HG02642 (cell line): Measurements from ENCODE around the gene RELCH.

Source experiments
- ATAC-seq: cut with Tn5 transposase; IDR thresholded peaks from one replicate; pipeline ENCODE4 v1.9.1; 2021; ENCODE audit warnings: mild to moderate bottlenecking; ENCODE audit not compliant: unreplicated experiment, poor library complexity

RELCH gene

DNA sequence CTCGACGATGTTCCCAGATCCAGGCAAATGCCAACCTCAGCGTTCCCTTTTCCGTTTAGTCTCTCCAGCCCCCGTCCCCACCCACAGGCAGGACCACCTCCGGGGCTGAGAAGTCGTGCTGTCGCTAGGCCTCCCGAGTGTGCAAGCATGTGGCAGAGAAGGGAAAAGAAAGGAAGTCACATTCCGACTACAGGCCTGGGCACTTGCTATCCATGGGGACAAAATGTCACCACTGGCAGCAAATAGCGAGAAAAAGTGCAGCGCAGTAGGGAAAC is 619 bp upstream of the RELCH start:
- ATAC-seq = no peak

DNA sequence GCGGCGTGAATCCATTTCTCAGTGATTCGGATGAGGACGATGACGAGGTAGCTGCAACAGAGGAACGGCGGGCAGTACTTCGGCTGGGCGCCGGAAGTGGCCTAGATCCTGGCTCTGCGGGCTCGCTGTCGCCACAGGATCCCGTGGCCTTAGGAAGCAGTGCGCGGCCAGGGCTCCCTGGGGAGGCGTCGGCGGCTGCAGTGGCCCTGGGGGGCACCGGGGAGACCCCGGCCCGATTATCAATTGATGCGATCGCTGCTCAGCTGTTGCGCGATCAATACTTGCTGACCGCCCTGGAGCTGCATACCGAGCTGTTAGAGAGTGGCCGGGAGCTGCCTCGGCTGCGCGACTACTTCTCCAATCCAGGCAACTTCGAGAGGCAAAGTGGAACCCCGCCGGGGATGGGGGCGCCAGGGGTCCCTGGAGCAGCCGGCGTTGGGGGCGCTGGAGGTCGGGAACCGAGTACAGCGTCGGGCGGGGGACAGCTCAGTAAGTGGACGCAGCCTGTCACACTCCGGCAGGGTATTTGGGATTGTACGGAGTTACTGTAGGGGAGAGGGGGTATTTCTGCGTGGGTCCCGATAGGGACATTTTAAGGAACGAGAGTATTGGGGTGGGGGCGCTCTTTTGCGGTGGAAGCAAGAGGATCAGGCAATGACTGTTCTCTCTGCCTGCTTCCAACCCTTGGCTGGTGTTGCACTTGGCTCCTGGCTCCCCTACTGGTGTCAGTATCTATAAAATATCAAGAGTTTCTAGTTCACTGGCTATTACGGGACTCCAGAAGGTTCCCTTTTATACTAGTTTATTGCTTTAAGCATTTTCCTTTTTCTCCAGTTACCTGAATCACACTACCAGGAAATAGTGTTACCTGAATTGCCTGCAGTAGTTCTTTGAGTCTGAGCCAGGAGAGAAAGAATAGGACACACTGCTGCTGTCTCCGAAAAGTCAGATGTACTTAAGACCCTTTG is 772 bp downstream of the RELCH start:
- peak; percentile 6 for ATAC-seq

DNA sequence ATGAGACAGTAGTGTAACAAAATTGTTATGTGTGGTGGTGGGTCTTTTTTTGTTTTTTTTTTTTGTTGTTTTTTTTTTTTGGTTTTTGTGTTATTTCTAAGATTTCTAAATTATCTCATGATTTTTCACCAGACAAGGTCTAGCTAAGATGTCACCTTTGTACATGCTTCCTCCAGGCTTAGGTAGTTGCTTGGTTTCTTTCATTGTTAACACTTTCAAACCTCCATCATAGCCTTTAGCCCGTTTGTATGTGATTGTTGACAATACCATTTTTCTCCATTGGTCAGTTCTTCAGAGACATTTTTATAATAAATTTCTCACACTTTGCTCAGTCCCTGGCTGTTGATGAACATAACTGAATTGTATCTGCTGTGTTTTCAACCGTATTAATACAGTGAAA is 2.2 kb downstream of the RELCH start:
- ATAC-seq = no peak

DNA sequence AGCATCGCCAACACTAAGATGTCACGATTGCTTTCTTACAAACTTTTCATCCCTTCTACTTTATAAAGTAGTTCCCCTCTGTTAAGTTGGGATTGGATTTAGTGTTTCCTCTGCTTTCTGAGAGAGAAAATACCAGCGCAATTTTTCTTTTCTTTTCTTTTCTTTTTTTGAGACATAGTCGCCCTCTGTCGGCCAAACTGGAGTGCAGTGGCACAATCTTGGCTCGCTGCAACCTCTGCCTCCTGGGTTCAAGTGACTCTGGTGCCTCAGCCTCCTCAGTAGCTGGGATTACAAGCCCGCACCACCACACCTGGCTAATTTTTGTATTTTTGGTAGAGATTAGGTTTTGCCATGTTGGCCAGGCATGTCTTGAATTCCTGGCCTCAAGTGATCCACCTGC is 9.0 kb downstream of the RELCH start:
- ATAC-seq = no peak

GRCh38 chr18:62196980-62197379 is 9.9 kb downstream of the RELCH start:
- no peak for ATAC-seq

DNA sequence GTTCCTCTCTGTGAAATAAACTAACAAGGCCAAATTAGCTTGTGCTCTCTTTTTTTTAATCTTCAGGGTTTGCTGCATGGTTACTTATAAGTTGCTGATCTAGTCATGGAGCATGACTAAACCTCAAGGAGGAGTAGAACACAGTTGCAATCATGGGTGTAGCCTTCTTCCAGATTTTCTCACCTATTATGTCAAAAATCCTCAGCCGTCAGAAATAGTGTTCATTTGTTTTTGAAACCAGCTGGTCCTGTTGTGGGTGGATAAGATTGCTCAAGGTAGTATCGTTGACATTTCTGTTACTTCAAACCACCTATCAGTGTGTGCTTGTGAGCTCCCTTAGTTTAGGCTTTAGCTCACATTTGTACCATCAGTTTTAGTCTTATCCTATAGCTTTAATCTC is 11.2 kb downstream of the RELCH start:
- no peak for ATAC-seq

DNA sequence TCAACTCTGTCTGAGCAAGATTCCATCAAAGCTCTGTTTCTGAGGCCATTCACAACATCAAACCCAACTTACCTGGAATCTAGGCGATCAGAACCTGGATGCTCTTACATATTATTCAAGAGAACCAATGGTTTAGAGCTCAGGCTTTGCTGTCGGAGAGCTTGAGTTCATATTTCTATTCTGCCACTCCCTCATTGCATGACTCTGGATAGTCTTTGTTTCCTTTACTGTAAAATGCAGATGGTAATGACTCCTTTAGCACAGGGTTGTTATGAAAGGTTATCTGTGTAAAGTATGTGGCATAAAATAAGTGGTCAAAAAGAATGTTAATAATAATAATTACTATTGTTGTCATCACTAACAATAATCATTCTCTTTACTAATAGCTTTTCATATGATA is 12.6 kb downstream of the RELCH start:
- ATAC-seq = no peak

DNA sequence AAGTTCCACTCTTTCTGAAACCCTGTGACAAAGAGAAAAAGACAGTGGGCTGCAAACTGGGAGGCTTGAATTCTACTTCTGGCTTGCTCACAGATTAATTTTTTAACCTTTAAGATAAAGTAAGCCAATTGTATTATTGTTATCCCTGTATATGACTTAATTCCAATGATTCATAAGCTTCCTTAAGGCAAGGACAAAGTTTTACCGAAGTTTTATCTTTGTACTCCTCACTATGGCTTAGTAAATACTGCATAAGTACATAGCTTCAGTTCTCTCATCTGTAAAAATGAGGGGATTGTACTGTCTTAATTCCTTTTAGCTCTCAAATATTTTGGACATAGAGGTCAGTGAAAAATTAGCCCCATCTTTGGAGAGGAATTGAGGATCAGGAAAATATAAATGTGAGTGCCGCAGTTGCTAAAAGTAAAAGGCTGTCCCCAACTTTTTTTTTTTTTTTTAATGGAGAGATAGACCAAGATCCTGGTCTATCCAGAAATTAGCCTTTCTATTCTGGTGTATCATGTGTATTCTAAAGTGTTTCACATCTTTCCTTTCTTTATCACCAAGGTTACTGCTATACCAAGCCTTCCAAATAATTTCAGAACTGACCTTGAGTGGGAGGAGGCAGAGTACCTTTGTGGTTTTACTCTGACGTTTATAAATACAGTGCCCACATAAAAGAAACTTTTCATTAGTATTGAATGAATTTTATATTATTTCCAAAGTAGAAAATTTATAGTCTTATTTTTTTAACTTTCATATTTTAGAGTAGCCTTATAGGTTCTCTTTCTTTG is 13.3 kb downstream of the RELCH start:
- ATAC-seq = no peak

DNA sequence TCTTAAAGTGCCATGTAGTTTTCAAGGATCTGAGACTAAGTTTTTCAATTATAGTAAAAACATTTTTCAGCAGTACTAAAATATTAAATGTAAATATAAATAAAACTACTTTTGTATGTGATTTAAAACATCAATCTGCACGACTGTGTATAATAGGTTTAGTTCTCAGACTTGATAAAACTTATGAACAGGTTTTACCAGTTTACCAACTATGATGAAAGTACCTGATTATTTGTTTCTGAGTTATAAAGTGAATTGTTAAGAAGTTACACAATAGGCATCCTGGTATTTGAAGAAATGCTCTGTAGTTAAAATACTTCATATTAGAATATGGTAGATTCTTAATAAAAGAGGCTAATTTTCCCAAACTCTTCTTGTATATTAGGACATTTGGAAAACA is 14.8 kb downstream of the RELCH start:
- no peak for ATAC-seq

DNA sequence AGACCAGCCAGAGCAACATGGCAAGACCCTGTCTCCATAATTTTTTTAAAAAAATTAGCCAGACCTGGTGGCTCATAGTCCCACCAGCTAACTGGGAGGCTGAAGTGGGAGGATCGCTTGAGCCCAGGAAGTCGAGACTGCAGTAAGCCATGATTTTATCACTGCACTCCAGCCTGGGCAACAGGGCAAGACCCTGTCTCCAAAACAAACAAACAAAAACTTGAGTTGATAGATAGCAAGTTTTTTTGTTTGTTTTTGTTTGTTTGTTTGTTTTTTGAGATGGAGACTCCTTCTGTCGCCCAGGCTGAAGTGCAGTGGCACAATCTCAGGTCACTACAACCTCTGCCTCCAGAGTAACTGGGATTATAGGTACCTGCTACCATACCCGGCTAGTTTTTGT is 18.8 kb downstream of the RELCH start:
- no peak for ATAC-seq

DNA sequence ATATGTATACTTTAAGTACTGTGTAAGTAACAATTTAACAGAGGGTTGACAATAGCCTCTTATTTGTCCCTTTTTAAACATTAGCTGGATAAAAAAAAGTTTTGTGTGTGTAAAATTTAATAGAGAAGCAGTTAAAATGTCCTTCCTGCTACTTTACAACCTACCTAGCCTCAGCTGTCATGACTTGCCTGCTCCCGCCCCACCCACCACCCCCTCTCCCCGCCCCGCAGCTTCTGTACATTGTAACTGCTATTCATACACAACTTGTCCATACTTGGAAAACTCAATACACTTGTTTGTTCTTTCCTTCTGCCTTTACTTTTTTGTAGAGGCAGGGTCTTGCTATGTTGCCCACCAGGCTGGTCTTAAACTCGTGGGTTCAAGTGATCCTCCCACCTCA is 19.5 kb downstream of the RELCH start:
- no peak for ATAC-seq

GRCh38 chr18:62209046-62209445 is 22.0 kb downstream of the RELCH start:
- ATAC-seq = no peak

GRCh38 chr18:62210138-62210537 is 23.1 kb downstream of the RELCH start:
- ATAC-seq = no peak

DNA sequence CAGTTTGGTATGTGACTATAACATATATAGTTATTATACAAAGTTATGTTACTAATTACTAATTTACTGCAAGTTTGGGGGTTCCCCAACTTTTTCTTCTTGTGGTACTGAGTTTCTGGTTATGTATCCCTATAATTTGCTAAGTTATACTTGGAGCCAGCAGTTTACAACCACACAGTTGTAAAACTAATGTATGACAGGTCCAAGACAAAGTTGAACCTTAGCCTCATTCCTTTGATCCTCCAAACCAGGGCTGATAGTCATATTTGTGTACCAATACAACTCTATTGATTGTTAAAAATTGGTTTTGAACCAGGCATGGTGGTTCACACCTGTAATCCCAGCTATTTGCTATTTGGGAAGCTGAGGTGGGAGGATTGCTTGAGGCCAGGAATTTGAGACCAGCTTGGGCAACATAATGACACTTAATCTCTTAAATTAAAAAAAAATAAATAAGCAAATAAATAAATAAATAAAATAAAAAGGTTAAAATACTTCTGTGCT is 24.3 kb downstream of the RELCH start:
- ATAC-seq = no peak

- ATAC-seq = no peak
Measured at GRCh38 chr18:62214790-62215189, 27.7 kb downstream of the RELCH start.

DNA sequence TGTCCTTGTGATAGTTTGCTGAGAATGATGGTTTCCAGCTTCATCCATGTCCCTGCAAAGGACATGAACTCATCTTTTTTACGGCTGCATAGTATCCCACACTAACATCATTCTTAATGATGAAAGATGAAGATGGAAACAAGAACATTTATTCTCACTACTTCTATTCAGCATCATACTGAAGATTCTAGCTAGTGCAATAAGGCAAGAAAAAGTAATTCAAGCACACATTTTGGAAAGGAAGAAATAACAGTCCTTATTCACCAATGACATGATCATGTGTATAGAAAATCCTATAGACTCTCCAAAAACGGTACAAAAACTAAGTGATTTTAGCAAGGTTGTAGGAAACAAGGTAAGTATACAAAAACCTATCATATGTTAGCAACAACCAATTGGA is 37.2 kb downstream of the RELCH start:
- ATAC-seq = no peak

DNA sequence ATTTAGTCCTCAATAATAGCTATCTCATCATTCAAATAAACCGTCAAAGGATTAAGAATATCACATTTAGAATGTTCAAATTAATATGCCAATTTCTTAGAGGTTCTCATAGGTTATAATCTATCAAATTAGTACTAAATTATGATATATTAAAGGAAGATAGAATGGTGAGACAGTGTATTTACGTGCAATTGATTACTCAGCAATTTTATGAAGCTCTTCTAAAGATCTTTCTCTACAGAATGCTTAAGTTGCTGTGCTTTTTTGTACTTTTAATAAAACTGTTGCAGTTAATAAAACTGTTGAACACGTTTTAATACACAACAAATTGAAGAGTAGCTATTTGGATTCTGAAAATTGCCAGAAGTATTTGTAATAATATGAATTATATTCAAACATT is 39.0 kb downstream of the RELCH start:
- ATAC-seq = no peak

GRCh38 chr18:62236252-62236651 is 49.2 kb downstream of the RELCH start:
- ATAC-seq = no peak

GRCh38 chr18:62239475-62239874 is 52.4 kb downstream of the RELCH start:
- no peak for ATAC-seq

DNA sequence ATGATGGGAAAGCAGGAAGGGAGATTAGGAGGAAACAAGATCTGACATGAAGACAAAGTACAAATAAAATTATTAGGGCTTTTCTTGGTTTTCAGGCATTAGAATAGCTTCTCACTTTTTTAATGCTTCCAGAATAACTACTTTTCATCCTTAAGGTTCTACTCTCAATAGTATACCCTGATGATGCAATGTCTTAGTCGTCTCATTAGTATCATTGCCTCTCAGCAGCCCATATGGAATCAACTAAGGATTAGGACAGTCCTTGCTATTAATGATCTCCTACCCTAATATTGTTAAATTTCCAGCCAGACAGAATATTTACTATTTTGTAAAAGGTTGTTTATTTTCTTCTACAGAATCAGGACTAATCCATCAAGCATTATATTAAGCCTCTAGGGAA is 55.9 kb downstream of the RELCH start:
- no peak for ATAC-seq

- ATAC-seq = no peak
Measured at GRCh38 chr18:62245177-62245576, 58.1 kb downstream of the RELCH start.

DNA sequence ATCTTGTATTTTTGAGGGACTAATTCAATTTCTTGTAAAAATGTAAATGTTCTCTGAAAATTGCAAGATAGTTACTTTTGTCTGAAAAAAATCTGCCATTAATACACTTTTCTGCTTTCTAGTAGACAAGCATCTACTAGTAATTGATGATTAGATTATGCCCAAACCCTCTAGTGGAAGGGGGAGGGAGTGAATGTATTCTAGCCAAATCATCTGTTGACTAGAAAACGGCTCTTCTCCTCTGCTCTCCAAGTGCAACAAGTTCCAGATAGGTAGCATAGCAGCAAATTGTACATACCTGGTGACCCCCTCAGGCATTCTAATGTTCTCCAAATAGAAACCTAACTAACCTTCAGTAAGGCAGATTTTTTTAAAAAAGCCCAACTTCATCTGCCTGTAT is 58.6 kb downstream of the RELCH start:
- ATAC-seq = no peak
